ENCODE data around the gene SHISAL2A.

- TF ChIP-seq MAX (IDR thresholded peaks at IDR 0.05; ENCODE audit: insufficient read depth, insufficient read length): no peak
- no peak for TF ChIP-seq CTCF (IDR thresholded peaks at IDR 0.05; ENCODE audit: extremely low read depth in 1 of 2, insufficient read depth in 1 of 2, low read depth in 1 of 2, low read length in 2 of 2)
- TF ChIP-seq POLR2A (IDR thresholded peaks at IDR 0.05; ENCODE audit: low read depth, low read length): no peak
- TF ChIP-seq EZH2 (IDR thresholded peaks at IDR 0.05; ENCODE audit: borderline replicate concordance, low read depth, low read length, severe bottlenecking): no peak
- no peak for TF ChIP-seq JUN (IDR thresholded peaks at IDR 0.05; ENCODE audit: borderline replicate concordance, insufficient read depth, insufficient read length, low read depth)
- TF ChIP-seq MYC (IDR thresholded peaks at IDR 0.05; ENCODE audit: low read depth, low read length): no peak
- no peak for TF ChIP-seq POLR2AphosphoS5 (IDR thresholded peaks at IDR 0.05; ENCODE audit: insufficient read depth, low read depth, low read length)
Observed at GRCh38 chr1:52667984-52668383, 35.0 kb downstream of the SHISAL2A start.

Measured in endothelial cell of umbilical vein (primary cell).